A673 (cell line): ENCODE data around the gene IPPK. TPM values are rescaled to one million over a fixed set of nuclear protein-coding genes. Genes with fewer than 3 reads are reported as not detected.

Experiments used
- BruUV-seq: library from RNA; stranded (reverse); fragments of 400-500 nt; replicated peaks from 2 replicates; lab custom pipeline; 2021; lab: Mats Ljungman, UMichigan
- CTCF ChIA-PET: fragments of 300-600 bp; sonication (Branson Sonifier 250); formaldehyde crosslinking; loops from one replicate; lab custom pipeline; 2022; ENCODE audit warnings: antibody characterized with exemption; lab: Charles Lee
- POLR2A ChIA-PET: fragments of 300-600 bp; sonication (Branson Sonifier 250); formaldehyde crosslinking; loops from one replicate; lab custom pipeline; 2022; ENCODE audit warnings: antibody characterized with exemption; ENCODE audit not compliant: low non-redundant PET; lab: Charles Lee
- DNase-seq: peaks from one replicate; pipeline ENCODE4 v3.0.0-alpha.2; 2015; ENCODE audit warnings: low spot score
- H3K27ac ChIP-seq: fragments of 200-600 bp; sonication (generic); 2 replicates; pipeline ENCODE4 v1.5.1; 2016; ENCODE audit warnings: mixed run types, low read depth, mild to moderate bottlenecking, mixed read lengths, antibody characterized with exemption, low read length; ENCODE audit not compliant: poor library complexity, severe bottlenecking
- H3K27me3 ChIP-seq: fragments of 200-600 bp; sonication (generic); replicated peaks from 2 replicates; pipeline ENCODE4 v1.6.1; 2017; ENCODE audit warnings: mixed run types, low read depth, mild to moderate bottlenecking, mixed read lengths, antibody characterized with exemption, low read length; ENCODE audit not compliant: insufficient read depth, poor library complexity
- H3K36me3 ChIP-seq: fragments of 200-600 bp; sonication (generic); 2 replicates; pipeline ENCODE4 v1.6.1; 2016; ENCODE audit warnings: mixed run types, mild to moderate bottlenecking, mixed read lengths, antibody characterized with exemption, low read length; ENCODE audit not compliant: insufficient read depth, poor library complexity, severe bottlenecking
- H3K4me1 ChIP-seq: fragments of 200-600 bp; sonication (generic); 2 replicates; pipeline ENCODE4 v1.6.1; 2017; ENCODE audit warnings: mixed run types, mild to moderate bottlenecking, mixed read lengths, antibody characterized with exemption, low read length; ENCODE audit not compliant: insufficient read depth, poor library complexity, severe bottlenecking
- H3K4me3 ChIP-seq: fragments of 200-600 bp; sonication (generic); 2 replicates; pipeline ENCODE4 v1.5.1; 2016; ENCODE audit warnings: low read depth, mixed run types, mild to moderate bottlenecking, mixed read lengths, low read length; ENCODE audit not compliant: poor library complexity, severe bottlenecking
- H3K9me3 ChIP-seq: fragments of 200-600 bp; sonication (generic); 2 replicates; pipeline ENCODE4 v1.6.1; 2016; ENCODE audit warnings: mixed run types, low read depth, mild to moderate bottlenecking, mixed read lengths, antibody characterized with exemption, low read length; ENCODE audit not compliant: poor library complexity, severe bottlenecking
- EZH2 ChIP-seq: fragments of 200-600 bp; sonication (generic); IDR thresholded peaks from 2 replicates; pipeline ENCODE4 v1.6.1; 2017; ENCODE audit warnings: borderline replicate concordance, low read depth, mild to moderate bottlenecking, mixed read lengths, antibody characterized with exemption, low read length; ENCODE audit not compliant: poor library complexity, severe bottlenecking
- intact Hi-C: fragments of 100-400 bp; cut with micrococcal nuclease; formaldehyde crosslinking; loops from one replicate; pipeline ENCODE4 v1.10.0; 2022; ENCODE audit not compliant: unreplicated experiment
- total RNA-seq: library from RNA; stranded (reverse); gene quantifications from 2 replicates; pipeline ENCODE4 v1.2.3, GENCODE V29; 2021
- TF ChIP-seq, protein P1 (sequence below): fragments of 300-800, 200-600 bp; sonication (generic); conservative IDR thresholded peaks from 2 replicates; pipeline ENCODE4 v1.5.1; 2017; ENCODE audit warnings: low read depth, mild to moderate bottlenecking, antibody characterized with exemption, low read length, moderate library complexity, mixed read lengths

IPPK gene
- total RNA-seq, 1 experiment from 2014 or later, result 14.0 TPM

DNA sequence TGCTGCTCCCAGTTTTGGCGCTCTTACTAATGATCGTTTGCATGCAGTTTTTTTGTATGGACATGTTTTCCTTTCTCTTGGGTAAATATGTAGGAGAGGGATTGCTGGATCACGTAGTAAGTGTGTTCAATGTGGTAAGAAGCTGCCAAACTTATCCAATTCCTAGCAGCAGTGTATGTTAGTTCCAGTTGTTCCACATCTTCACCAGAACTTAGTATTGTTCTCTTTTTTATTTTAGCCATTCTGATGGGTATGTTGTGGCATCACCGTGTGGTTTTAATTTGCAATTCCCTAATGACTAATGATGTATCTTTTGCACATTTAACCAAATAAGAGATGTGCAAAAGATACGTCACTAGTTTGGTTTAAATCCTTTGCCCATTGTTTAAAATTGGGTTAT, 65.9 kb downstream of the IPPK start:
- no peak for DNase-seq
- Histone ChIP-seq H3K36me3 (no peaks in the 10 kb centered on the region), H3K9me3 (peaks cover 5% of the 10 kb centered on the region), H3K4me3 (no peak overlapping the region), H3K27me3 (no peaks in the 10 kb centered on the region), H3K27ac (no peak overlapping the region), H3K4me1 (no peaks in the 10 kb centered on the region)
- intact Hi-C loops, result no loop called here
- ChIA-PET POLR2A (no interaction called here), CTCF (no interaction called here)
- no peak for TF ChIP-seq EZH2
- TF ChIP-seq, protein P1, sequence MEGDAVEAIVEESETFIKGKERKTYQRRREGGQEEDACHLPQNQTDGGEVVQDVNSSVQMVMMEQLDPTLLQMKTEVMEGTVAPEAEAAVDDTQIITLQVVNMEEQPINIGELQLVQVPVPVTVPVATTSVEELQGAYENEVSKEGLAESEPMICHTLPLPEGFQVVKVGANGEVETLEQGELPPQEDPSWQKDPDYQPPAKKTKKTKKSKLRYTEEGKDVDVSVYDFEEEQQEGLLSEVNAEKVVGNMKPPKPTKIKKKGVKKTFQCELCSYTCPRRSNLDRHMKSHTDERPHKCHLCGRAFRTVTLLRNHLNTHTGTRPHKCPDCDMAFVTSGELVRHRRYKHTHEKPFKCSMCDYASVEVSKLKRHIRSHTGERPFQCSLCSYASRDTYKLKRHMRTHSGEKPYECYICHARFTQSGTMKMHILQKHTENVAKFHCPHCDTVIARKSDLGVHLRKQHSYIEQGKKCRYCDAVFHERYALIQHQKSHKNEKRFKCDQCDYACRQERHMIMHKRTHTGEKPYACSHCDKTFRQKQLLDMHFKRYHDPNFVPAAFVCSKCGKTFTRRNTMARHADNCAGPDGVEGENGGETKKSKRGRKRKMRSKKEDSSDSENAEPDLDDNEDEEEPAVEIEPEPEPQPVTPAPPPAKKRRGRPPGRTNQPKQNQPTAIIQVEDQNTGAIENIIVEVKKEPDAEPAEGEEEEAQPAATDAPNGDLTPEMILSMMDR, result no peak
- no TSS peak for BruUV-seq

DNA sequence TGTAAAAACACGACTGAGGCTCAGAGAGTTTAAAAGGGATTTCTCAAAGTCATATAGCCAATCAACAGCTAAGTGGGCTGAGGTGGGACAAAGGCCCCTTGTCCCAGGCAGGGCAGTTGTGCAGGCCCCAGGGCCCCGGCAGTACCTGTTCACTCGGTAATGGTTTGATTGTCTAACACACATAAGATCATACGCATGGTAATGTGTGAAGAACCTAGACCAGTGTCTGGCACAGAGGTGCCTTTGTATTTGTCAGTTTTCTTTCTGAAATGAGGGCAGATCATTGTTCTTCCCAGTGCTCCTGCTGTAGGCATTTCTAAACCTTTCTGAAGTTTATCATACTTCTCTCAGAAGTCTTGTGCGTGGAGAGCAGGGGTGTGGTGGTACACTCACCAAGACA, 66.8 kb downstream of the IPPK start:
- BruUV-seq, result no TSS peak
- ChIA-PET CTCF (no interaction called here), POLR2A (no interaction called here)
- Histone ChIP-seq H3K9me3 (peaks cover 5% of the 10 kb centered on the region), H3K27ac (no peak overlapping the region), H3K36me3 (no peaks in the 10 kb centered on the region), H3K27me3 (no peaks in the 10 kb centered on the region), H3K4me3 (no peak overlapping the region), H3K4me1 (no peaks in the 10 kb centered on the region)
- no peak for DNase-seq
- intact Hi-C loops, result no loop called here
- TF ChIP-seq, protein P1, result no peak
- no peak for TF ChIP-seq EZH2

DNA sequence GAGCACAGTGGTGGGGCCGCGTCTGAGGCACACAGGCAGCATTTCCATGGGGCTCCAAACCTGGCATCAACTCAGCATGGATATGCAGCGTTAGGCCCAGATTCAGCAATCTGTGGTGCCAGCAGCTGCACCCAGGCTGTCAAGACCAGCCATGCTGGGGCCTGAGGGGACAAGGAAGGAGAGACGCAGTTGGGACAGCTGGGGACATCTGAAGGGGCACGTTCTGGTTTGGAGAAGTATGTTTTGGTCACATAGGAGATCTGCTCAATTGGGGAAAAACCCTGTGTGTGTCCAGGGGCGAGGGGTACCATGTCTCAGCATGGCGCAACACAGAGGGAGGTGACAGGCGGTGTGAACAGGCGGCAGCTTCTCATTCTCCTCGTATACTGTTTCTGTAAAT, 67.5 kb downstream of the IPPK start:
- ChIA-PET CTCF (no interaction called here), POLR2A (no interaction called here)
- no peaks in the 10 kb centered on the region for H3K27me3 ChIP-seq
- TF ChIP-seq, protein P1, result no peak
- no peak for TF ChIP-seq EZH2
- BruUV-seq, result no TSS peak
- no peak overlapping the region for H3K4me3 ChIP-seq
- H3K9me3 ChIP-seq, result peaks cover 5% of the 10 kb centered on the region
- intact Hi-C loops, result no loop called here
- H3K4me1 ChIP-seq, result no peaks in the 10 kb centered on the region
- DNase-seq, result no peak
- H3K27ac ChIP-seq, result no peak overlapping the region
- no peaks in the 10 kb centered on the region for H3K36me3 ChIP-seq
